ENCODE measurements around the gene PARS2. TPM values are rescaled to one million over a fixed set of nuclear protein-coding genes. Genes with fewer than 3 reads are reported as not detected.

The PARS2 gene
- total RNA-seq, 4 donors from 2014 or later, result 2.3 to 5.7 (median 3.1) TPM

DNA sequence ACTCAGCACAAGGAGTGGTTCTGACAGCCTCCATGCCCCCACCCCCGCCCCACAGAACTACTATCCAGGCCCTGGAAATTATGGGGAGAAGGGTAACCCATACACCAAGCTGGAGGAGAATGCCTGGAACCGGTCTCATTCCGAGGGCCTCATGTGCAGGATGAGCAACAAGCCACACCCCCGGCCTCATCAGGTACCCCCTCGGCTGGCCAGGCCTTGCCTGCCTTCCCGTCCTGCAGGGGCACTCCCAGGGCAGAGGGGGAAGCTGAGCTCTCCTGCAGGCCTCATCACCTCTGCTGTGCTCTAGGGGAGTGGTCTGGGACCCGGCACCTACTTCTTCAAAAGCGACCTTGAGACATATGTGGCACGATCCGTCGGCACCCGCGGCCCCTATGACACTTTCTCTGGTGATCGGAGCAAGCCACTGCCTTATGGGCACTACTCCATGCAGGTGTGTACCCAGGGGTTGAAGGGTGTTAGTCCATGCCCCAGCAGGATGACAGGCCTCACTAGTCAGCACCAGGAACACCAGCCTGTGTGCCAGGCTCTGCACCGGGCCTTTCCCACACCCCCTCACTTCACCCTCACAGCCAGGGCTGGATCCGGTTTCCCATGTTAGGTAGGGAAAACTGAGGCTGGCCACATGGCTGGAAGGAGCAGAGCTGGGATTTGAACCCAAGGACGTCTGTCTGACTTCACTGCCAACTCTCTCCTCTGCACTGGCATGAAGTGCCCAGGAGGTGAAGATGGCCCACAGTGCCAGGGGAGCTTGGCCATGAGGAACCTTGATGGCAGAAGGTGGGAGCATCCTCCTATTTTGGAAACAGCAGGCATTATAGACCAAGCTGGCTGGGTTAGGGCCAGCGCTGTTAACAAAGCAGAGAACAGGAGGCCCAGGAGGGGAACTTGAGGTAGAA is 47.7 kb upstream of the PARS2 start:
- Histone ChIP-seq H3K9me3 (no peaks in the 10 kb centered on the region), H3K4me1 (peaks cover 0 to 21% (median 0%) of the 10 kb centered on the region in 3 donors), H3K4me3 (no peak overlapping the region), H3K27ac (no peak overlapping the region), H3K27me3 (no peaks in the 10 kb centered on the region), H3K36me3 (no peaks in the 10 kb centered on the region)
- no peak for TF ChIP-seq POLR2A (IDR thresholded peaks at IDR 0.05)
- TF ChIP-seq, protein P1, sequence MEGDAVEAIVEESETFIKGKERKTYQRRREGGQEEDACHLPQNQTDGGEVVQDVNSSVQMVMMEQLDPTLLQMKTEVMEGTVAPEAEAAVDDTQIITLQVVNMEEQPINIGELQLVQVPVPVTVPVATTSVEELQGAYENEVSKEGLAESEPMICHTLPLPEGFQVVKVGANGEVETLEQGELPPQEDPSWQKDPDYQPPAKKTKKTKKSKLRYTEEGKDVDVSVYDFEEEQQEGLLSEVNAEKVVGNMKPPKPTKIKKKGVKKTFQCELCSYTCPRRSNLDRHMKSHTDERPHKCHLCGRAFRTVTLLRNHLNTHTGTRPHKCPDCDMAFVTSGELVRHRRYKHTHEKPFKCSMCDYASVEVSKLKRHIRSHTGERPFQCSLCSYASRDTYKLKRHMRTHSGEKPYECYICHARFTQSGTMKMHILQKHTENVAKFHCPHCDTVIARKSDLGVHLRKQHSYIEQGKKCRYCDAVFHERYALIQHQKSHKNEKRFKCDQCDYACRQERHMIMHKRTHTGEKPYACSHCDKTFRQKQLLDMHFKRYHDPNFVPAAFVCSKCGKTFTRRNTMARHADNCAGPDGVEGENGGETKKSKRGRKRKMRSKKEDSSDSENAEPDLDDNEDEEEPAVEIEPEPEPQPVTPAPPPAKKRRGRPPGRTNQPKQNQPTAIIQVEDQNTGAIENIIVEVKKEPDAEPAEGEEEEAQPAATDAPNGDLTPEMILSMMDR (IDR thresholded peaks at IDR 0.05), result no peak
- 76 to 85% methylated on average over 3 to 12 of the region's 18 CpGs for WGBS, 2 donors
- DNase-seq, result no peak
- intact Hi-C loops (cut with DNase I), result loop anchor here (10.0 kb wide), 1 partner anchor 137 kb away; no protein-coding TSS in a partner anchor

DNA sequence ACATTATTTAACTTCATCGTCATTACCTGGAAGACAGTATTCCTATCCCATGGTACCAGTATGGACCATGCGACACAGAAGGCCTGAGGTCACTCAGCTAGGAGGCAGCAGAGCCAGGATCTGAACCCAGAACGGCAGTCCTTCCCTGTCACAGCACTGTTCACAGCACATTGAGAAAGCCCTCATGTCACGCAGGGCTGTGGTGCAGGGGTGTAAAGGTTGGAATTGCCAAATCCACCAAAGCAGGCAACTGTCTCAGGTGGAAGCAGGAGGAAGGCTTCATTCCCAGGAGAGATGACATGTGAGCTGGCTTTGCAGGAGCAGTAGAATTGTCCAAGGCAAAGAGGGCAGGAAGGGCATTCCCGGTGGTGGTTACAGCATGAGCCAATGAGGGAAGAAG is 46.7 kb upstream of the PARS2 start:
- H3K4me1 ChIP-seq, result peaks cover 0 to 30% (median 0%) of the 10 kb centered on the region in 3 donors
- H3K27me3 ChIP-seq, result no peaks in the 10 kb centered on the region
- 89 to 96% methylated on average over 2 to 3 of the region's 5 CpGs for WGBS, 2 donors
- H3K4me3 ChIP-seq, result no peak overlapping the region
- H3K27ac ChIP-seq, result no peak overlapping the region
- H3K9me3 ChIP-seq, result no peaks in the 10 kb centered on the region
- TF ChIP-seq, protein P1 (IDR thresholded peaks at IDR 0.05), result no peak
- TF ChIP-seq POLR2A (IDR thresholded peaks at IDR 0.05), result no peak
- H3K36me3 ChIP-seq, result no peaks in the 10 kb centered on the region
- intact Hi-C loops (cut with DNase I), result loop anchor here (10.0 kb wide), 1 partner anchor 136 kb away; no protein-coding TSS in a partner anchor
- no peak for DNase-seq

DNA sequence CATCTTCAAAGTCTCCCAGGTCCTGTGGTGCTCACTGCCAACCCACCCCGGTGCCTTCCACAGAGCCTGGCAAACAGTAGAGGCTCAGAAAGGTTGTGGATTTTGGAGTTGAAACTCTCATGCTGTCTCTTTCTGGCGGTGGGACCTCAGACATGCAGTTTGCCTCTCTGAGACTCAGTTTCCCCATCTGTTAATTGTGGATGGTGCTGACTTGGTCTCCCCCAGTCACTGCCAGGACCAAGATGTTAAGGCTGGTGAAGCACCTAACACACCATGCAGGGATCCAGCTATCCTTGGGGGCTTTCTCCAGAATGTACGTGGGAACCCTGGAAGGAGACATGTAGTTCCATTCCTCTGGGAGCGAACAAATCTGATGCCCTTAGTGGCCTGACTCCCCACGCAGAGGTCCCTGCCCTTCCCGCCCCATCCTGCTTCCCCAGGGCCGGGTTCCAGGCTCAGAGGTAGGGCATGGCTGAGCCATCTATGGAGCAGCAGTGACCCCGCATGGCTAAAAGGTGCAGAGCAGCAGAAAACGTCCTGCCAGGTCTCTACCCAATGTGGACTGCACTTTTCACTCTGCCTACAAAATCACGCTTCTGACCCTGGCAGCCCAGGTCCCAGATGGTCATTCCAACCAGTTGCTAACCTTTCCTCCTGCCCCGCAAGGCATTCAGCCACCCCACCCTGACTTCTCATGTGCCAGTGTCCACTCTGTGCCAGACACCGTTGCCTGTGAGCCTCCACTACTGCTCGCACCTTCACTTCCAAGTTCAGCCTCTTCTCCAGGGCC is 46.0 kb upstream of the PARS2 start:
- Histone ChIP-seq H3K9me3 (no peaks in the 10 kb centered on the region), H3K27ac (no peak overlapping the region), H3K27me3 (no peaks in the 10 kb centered on the region), H3K4me3 (no peak overlapping the region), H3K36me3 (no peaks in the 10 kb centered on the region), H3K4me1 (peaks cover 0 to 37% (median 0%) of the 10 kb centered on the region in 3 donors)
- intact Hi-C loops (cut with DNase I), result loop anchor here (10.0 kb wide), 1 partner anchor 136 kb away; no protein-coding TSS in a partner anchor
- no peak for TF ChIP-seq POLR2A (IDR thresholded peaks at IDR 0.05)
- TF ChIP-seq, protein P1 (IDR thresholded peaks at IDR 0.05), result peak; percentile 52 to 90 (median 77)
- WGBS, 2 donors, result 45 to 95% methylated on average over 3 to 7 of the region's 13 CpGs
- DNase-seq, result no peak

DNA sequence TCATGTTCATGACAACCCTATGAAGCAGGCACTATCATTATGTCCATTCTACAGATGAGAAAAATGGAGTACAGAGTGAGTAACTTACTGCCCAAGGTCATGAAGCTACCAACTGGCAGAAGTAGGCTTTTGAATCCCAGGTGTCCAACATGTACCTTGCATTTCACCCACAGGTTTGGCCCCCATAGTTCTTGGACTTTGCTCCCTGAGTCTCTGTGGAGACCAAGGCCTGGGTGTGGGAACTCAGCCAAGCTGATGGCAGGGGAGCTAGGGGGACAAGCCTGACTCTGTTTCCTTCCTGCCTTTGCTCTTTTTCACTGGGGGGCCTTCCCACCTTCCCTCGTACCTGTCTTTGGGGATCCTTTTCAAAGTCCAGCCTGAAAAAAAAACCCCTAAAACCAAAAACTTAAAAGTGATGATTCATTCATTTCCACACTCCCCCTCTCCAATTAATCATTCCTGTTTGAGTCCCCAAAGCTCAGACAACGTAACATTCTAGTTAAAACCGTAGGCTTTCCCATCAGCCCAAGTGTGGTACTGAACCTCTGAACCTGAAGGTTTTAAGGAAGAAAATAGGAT is 45.3 kb upstream of the PARS2 start:
- intact Hi-C loops (cut with DNase I), result loop anchor here (10.0 kb wide), 2 partner anchors 135 to 305 kb away; no protein-coding TSS in a partner anchor
- TF ChIP-seq, protein P1 (IDR thresholded peaks at IDR 0.05), result no peak
- no peak for TF ChIP-seq POLR2A (IDR thresholded peaks at IDR 0.05)
- DNase-seq, result no peak
- peaks cover 0 to 45% (median 0%) of the 10 kb centered on the region in 3 donors for H3K4me1 ChIP-seq
- no peaks in the 10 kb centered on the region for H3K9me3 ChIP-seq
- no peaks in the 10 kb centered on the region for H3K36me3 ChIP-seq
- peaks cover 0 to 3% (median 0%) of the 10 kb centered on the region in 4 donors for H3K27me3 ChIP-seq
- WGBS, 2 donors, result 40 to 47% methylated on average over 3 of the region's 3 CpGs
- no peak overlapping the region for H3K27ac ChIP-seq
- H3K4me3 ChIP-seq, result no peak overlapping the region
